H1 (cell line): ENCODE data around the gene NOL8. TPM values are rescaled to one million over a fixed set of nuclear protein-coding genes. Genes with fewer than 3 reads are reported as not detected.

ENCODE experiments used
- CTCF ChIA-PET: fragments of 300-600 bp; sonication (Branson Sonifier 250); formaldehyde crosslinking; loops from one replicate; lab custom pipeline; 2021; ENCODE audit not compliant: partially characterized antibody; lab: Charles Lee
- POLR2A ChIA-PET: fragments of 300-600 bp; sonication (Branson Sonifier 250); formaldehyde crosslinking; loops from one replicate; lab custom pipeline; 2021; ENCODE audit warnings: inconsistent platforms; ENCODE audit not compliant: partially characterized antibody; lab: Charles Lee
- DNase-seq, 2 experiments: peaks; one replicate each; pipeline versions ENCODE4 v3.0.0 to v3.0.0-alpha.2; 2010 to 2022; ENCODE audit warnings: low spot score in 2 of 2, low read depth in 1 of 2, mixed read lengths in 1 of 2
- FAIRE-seq: peaks from 2 replicates; lab custom pipeline; 2011; peaks lifted over from hg19 to GRCh38; lab: Jason Lieb, UNC
- H2AFZ ChIP-seq: 2 replicates; pipeline ENCODE4 v1.8.1; 2012; ENCODE audit warnings: low read length, inconsistent platforms
- H2AK5ac ChIP-seq: 2 replicates; pipeline ENCODE4 v1.6.1; 2013; ENCODE audit warnings: low read depth, low read length
- H2BK120ac ChIP-seq: replicated peaks from 2 replicates; pipeline ENCODE3; 2013; ENCODE audit warnings: low read depth, low read length, inconsistent platforms
- H2BK12ac ChIP-seq: 2 replicates; pipeline ENCODE4 v1.6.1; 2013; ENCODE audit warnings: low read depth, low read length
- H2BK15ac ChIP-seq: 2 replicates; pipeline ENCODE4 v1.6.1; 2013; ENCODE audit warnings: low read length
- H2BK20ac ChIP-seq: 2 replicates; pipeline ENCODE4 v1.6.1; 2013; ENCODE audit warnings: low read length
- H2BK5ac ChIP-seq: 2 replicates; pipeline ENCODE4 v1.6.1; 2013; ENCODE audit warnings: low read depth, low read length
- H3K14ac ChIP-seq: 2 replicates; pipeline ENCODE4 v1.6.1; 2013; ENCODE audit warnings: inconsistent platforms; ENCODE audit not compliant: insufficient read length
- H3K18ac ChIP-seq: 2 replicates; pipeline ENCODE4 v1.6.1; 2013; ENCODE audit warnings: low read length; ENCODE audit errors: extremely low read depth
- H3K23ac ChIP-seq: 2 replicates; pipeline ENCODE4 v1.6.1; 2013; ENCODE audit warnings: inconsistent platforms; ENCODE audit not compliant: insufficient read length
- H3K23me2 ChIP-seq: 2 replicates; pipeline ENCODE4 v1.6.1; 2013; ENCODE audit warnings: low read depth, low read length
- H3K27ac ChIP-seq: 2 replicates; pipeline ENCODE4 v1.6.1; 2011; ENCODE audit warnings: low read depth, low read length, inconsistent platforms
- H3K27me3 ChIP-seq, 4 experiments: replicated peaks in 1 of 4; 1 replicate in 1 of 4; 2 replicates in 3 of 4; pipeline versions ENCODE4 v1.6.1 to v1.8.1; 2011 to 2013; ENCODE audit warnings: low read length in 3 of 4, mild to moderate bottlenecking in 3 of 4, inconsistent platforms in 2 of 4, mixed read lengths in 2 of 4, moderate library complexity in 1 of 4; ENCODE audit not compliant: control insufficient read depth in 3 of 4, insufficient read depth in 3 of 4; ENCODE audit errors: extremely low read depth in 1 of 4
- H3K36me3 ChIP-seq, 4 experiments: 2 replicates each; pipeline versions ENCODE4 v1.6.1 to v1.8.1; 2011 to 2013; ENCODE audit warnings: mild to moderate bottlenecking in 4 of 4, low read length in 3 of 4, moderate library complexity in 2 of 4, control low read depth in 1 of 4, inconsistent platforms in 1 of 4; ENCODE audit not compliant: insufficient read depth in 4 of 4, control insufficient read depth in 2 of 4
- H3K4ac ChIP-seq: replicated peaks from 2 replicates; pipeline ENCODE3; 2013; ENCODE audit warnings: low read length, low read depth, mixed read lengths, inconsistent platforms; ENCODE audit not compliant: insufficient read length
- H3K4me1 ChIP-seq, 4 experiments: replicated peaks in 1 of 4; 1 replicate in 1 of 4; 2 replicates in 3 of 4; pipeline versions ENCODE4 v1.6.1 to v1.8.1; 2011 to 2013; ENCODE audit warnings: low read length in 3 of 4, inconsistent platforms in 2 of 4, mixed read lengths in 1 of 4; ENCODE audit not compliant: insufficient read depth in 4 of 4, control insufficient read depth in 3 of 4
- H3K4me2 ChIP-seq, 2 experiments: 2 replicates each; pipeline versions ENCODE4 v1.6.1 to v1.8.1; 2011 to 2013; ENCODE audit warnings: low read depth in 2 of 2, low read length in 2 of 2, control low read depth in 1 of 2, inconsistent platforms in 1 of 2, mild to moderate bottlenecking in 1 of 2; ENCODE audit not compliant: insufficient read depth in 1 of 2
- H3K4me3 ChIP-seq, 4 experiments: fragments of 200-600, 300-600 bp in 1 of 4; sonication (generic), shearing (Covaris generic), sonication (Bioruptor Twin) in 1 of 4; 2 replicates each; pipeline versions ENCODE4 v1.5.1 to v1.8.1; 2011 to 2016; ENCODE audit warnings: low read length in 4 of 4, low read depth in 3 of 4, control low read depth in 2 of 4, inconsistent platforms in 2 of 4, mild to moderate bottlenecking in 2 of 4, mixed read lengths in 1 of 4, moderate library complexity in 1 of 4; ENCODE audit not compliant: insufficient read depth in 2 of 4; ENCODE audit errors: extremely low read depth in 1 of 4
- H3K56ac ChIP-seq: replicated peaks from 2 replicates; pipeline ENCODE3; 2013; ENCODE audit warnings: low read depth, mild to moderate bottlenecking, mixed read lengths, low read length, inconsistent platforms; ENCODE audit not compliant: insufficient read length
- H3K79me1 ChIP-seq: 2 replicates; pipeline ENCODE4 v1.6.1; 2013; ENCODE audit warnings: low read depth, low read length, control low read depth
- H3K79me2 ChIP-seq, 2 experiments: 2 replicates each; pipeline versions ENCODE4 v1.6.1 to v1.8.1; 2012 to 2013; ENCODE audit warnings: low read length in 2 of 2, mild to moderate bottlenecking in 2 of 2, inconsistent platforms in 1 of 2; ENCODE audit not compliant: insufficient read depth in 2 of 2, control insufficient read depth in 1 of 2
- H3K9ac ChIP-seq, 4 experiments: replicated peaks in 1 of 4; 1 replicate in 1 of 4; 2 replicates in 3 of 4; pipeline versions ENCODE4 v1.6.1 to v1.8.1; 2011 to 2013; ENCODE audit warnings: low read depth in 3 of 4, low read length in 3 of 4, control low read depth in 2 of 4, mild to moderate bottlenecking in 2 of 4, moderate library complexity in 2 of 4, inconsistent platforms in 1 of 4; ENCODE audit errors: extremely low read depth in 1 of 4
- H3K9me3 ChIP-seq, 2 experiments: 2 replicates each; pipeline versions ENCODE4 v1.6.1 to v1.8.1; 2012 to 2013; ENCODE audit warnings: mild to moderate bottlenecking in 2 of 2, moderate library complexity in 2 of 2, control low read depth in 1 of 2, inconsistent platforms in 1 of 2, low read depth in 1 of 2, low read length in 1 of 2, mixed read lengths in 1 of 2; ENCODE audit not compliant: insufficient read depth in 2 of 2
- H4K20me1 ChIP-seq, 2 experiments: replicated peaks in 1 of 2; 2 replicates each; pipeline versions ENCODE3 to v1.8.1; 2011 to 2013; ENCODE audit warnings: inconsistent platforms in 2 of 2, low read length in 2 of 2, mild to moderate bottlenecking in 1 of 2; ENCODE audit not compliant: insufficient read depth in 2 of 2, control insufficient read depth in 1 of 2
- H4K5ac ChIP-seq: 2 replicates; pipeline ENCODE4 v1.6.1; 2013; ENCODE audit warnings: low read length, low read depth, mixed read lengths, inconsistent platforms; ENCODE audit not compliant: insufficient read length
- H4K8ac ChIP-seq: 2 replicates; pipeline ENCODE4 v1.8.0; 2013; ENCODE audit warnings: mild to moderate bottlenecking, moderate library complexity, low read length, inconsistent platforms; ENCODE audit not compliant: insufficient read depth; ENCODE audit errors: extremely low read depth
- H4K91ac ChIP-seq: replicated peaks from 2 replicates; pipeline ENCODE3; 2013; ENCODE audit warnings: low read length, mixed read lengths, inconsistent platforms; ENCODE audit not compliant: insufficient read length
- BACH1 ChIP-seq: IDR thresholded peaks from 2 replicates; pipeline ENCODE4 v1.6.1; 2012; ENCODE audit warnings: low read length, improper control_type of control experiment
- CBX8 ChIP-seq: fragments of 300-800, 300-1000 bp; sonication (generic); IDR thresholded peaks from 2 replicates; pipeline ENCODE4 v1.7.1; 2016; ENCODE audit warnings: low read depth, low read length, borderline replicate concordance
- CHD1 ChIP-seq: IDR thresholded peaks from 2 replicates; pipeline ENCODE4 v1.6.1; 2012; ENCODE audit warnings: low read depth, low read length, improper control_type of control experiment
- CHD2 ChIP-seq: IDR thresholded peaks from 2 replicates; pipeline ENCODE4 v1.6.1; 2012; ENCODE audit warnings: low read length, improper control_type of control experiment
- CREB1 ChIP-seq: IDR thresholded peaks from 2 replicates; pipeline ENCODE4 v1.6.1; 2012; ENCODE audit warnings: inconsistent platforms
- EP300 ChIP-seq, 2 experiments: IDR thresholded peaks; 1 replicate in 1 of 2; 2 replicates in 1 of 2; pipeline ENCODE4 v1.6.1; 2011 to 2012; ENCODE audit warnings: low read depth in 2 of 2, low read length in 2 of 2, mild to moderate bottlenecking in 2 of 2, borderline replicate concordance in 1 of 2, inconsistent platforms in 1 of 2, moderate library complexity in 1 of 2
- MAFK ChIP-seq: IDR thresholded peaks from 2 replicates; pipeline ENCODE4 v1.6.1; 2012; ENCODE audit warnings: low read depth, mild to moderate bottlenecking, improper control_type of control experiment, low read length
- PHF8 ChIP-seq: fragments of 200-600 bp; sonication (generic); conservative IDR thresholded peaks from 2 replicates; pipeline ENCODE4 v1.7.1; 2012; ENCODE audit warnings: low read depth, mild to moderate bottlenecking, inconsistent platforms, low read length, moderate library complexity
- POLR2A ChIP-seq, 2 experiments: IDR thresholded peaks; 1 replicate in 1 of 2; 2 replicates in 1 of 2; pipeline ENCODE4 v1.6.1; 2011; ENCODE audit warnings: low read depth in 2 of 2, low read length in 2 of 2, mild to moderate bottlenecking in 2 of 2; ENCODE audit errors: control extremely low read depth in 1 of 2
- SP1 ChIP-seq: IDR thresholded peaks from 2 replicates; pipeline ENCODE4 v1.6.1; 2011; ENCODE audit warnings: low read depth, low read length
- TEAD4 ChIP-seq: IDR thresholded peaks from 2 replicates; pipeline ENCODE4 v1.6.1; 2012; ENCODE audit warnings: low read depth, low read length, inconsistent platforms, mixed read lengths
- WGBS, 2 experiments: shearing (Covaris generic) in 1 of 2; methylation state at CpG; one replicate each; pipeline versions ENCODE4 v1.1.6 to v1.1.7; 2013 to 2015; ENCODE audit warnings: low lambda C conversion rate in 2 of 2, mixed read lengths in 2 of 2, inconsistent platforms in 1 of 2, low coverage in 1 of 2, missing lambda C conversion rate in 1 of 2; ENCODE audit not compliant: insufficient replicate concordance in 2 of 2, insufficient coverage in 1 of 2, insufficient read length in 1 of 2; ENCODE audit errors: extremely low coverage in 1 of 2, missing lambda C conversion rate in 1 of 2; 5-methylcytosine and 5-hydroxymethylcytosine counted together
- polyA plus RNA-seq, 7 experiments: library from polyadenylated mRNA; depleted of rRNA in 3 of 7; stranded (reverse) in 5 of 7; unstranded in 2 of 7; fragments of >200 nt in 5 of 7; fragments of 200-250 nt in 2 of 7; gene quantifications; 1 replicate in 5 of 7; 2 replicates in 1 of 7; 4 replicates in 1 of 7; pipeline versions ENCODE4 v1.2.1 to v1.2.3, GENCODE V29; 2011 to 2013; ENCODE audit warnings: missing spikeins in 2 of 7, mixed read lengths in 2 of 7
- total RNA-seq: library from RNA; stranded (reverse); fragmentation: NEBNext Ultra II Directional; extraction: Animal tissue kit (Norgen Biotek cat#: 25700); gene quantifications from 2 replicates; pipeline ENCODE4 v1.2.1, GENCODE V29; 2021
- TF ChIP-seq, protein P1 (sequence below): IDR thresholded peaks from 2 replicates; pipeline ENCODE4 v1.6.1; 2012; ENCODE audit warnings: low read length, inconsistent platforms
- TF ChIP-seq, protein P2 (sequence below): IDR thresholded peaks from 2 replicates; pipeline ENCODE4 v1.6.1; 2011; ENCODE audit warnings: low read length, improper control_type of control experiment

NOL8 gene
- total and polyA plus RNA-seq, 2 of the 8 experiments (the other 6 are each of a cell fraction or from before 2014, with no cell fraction given): 6.2 to 30.4 TPM

DNA sequence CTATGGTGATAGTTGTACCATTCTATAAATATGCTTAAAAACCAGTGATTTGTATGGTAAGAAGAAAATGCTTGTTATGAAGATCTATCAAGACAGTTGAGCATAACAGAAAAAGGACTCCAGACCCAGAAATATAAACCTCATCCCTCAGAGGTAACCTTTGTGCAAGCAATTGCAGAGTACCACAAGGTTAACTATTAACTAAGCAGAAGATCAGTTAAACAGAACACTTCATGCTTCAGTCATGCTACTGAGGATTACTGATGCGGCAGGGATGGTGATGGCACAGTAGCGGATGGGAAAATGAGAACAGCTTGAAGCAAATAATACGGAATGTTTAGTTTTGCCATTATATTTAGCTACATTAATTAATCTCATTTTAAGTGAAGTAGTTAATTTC is 77.2 kb downstream of the NOL8 start:
- Histone ChIP-seq H3K36me3 (peaks cover 47 to 99% (median 87%) of the 10 kb centered on the region in 4 experiments), H4K20me1 (peaks cover 2 to 17% of the 10 kb centered on the region in 2 experiments), H2BK15ac (no peak overlapping the region), H2AFZ (no peak overlapping the region), H4K91ac (no peak overlapping the region), H2BK12ac (no peak overlapping the region), H2BK20ac (no peak overlapping the region), H3K23ac (no peak overlapping the region), H3K14ac (no peak overlapping the region), H2BK120ac (no peak overlapping the region), H3K23me2 (no peaks in the 10 kb centered on the region), H3K18ac (no peak overlapping the region), H4K5ac (no peak overlapping the region), H3K4me3 (no peak overlapping the region), H3K27me3 (no peaks in the 10 kb centered on the region), H3K79me1 (no peaks in the 10 kb centered on the region), H3K56ac (no peak overlapping the region), H3K4ac (no peak overlapping the region), H3K27ac (no peak overlapping the region), H2AK5ac (no peak overlapping the region), H4K8ac (no peak overlapping the region), H2BK5ac (no peak overlapping the region), H3K4me2 (no peak overlapping the region), H3K4me1 (no peaks in the 10 kb centered on the region), H3K79me2 (no peaks in the 10 kb centered on the region), H3K9ac (no peak overlapping the region), H3K9me3 (no peaks in the 10 kb centered on the region)
- no peak for FAIRE-seq
- CTCF ChIA-PET: no interaction called here
- POLR2A ChIA-PET: interaction anchor here (1.6 to 4.3 kb wide), 3 partner anchors 10 to 18 kb away, joined by 5 to 16 read pairs (median 5); no protein-coding TSS in a partner anchor
- no peak for DNase-seq
- 88% methylated on average over 3 of the region's 3 CpGs; no CpG with 5 or more reads in 1 of the 2 experiments for WGBS, 2 experiments
- no peak for TF ChIP-seq BACH1
- TF ChIP-seq CHD2: no peak
- TF ChIP-seq CREB1: no peak
- TF ChIP-seq, protein P1, sequence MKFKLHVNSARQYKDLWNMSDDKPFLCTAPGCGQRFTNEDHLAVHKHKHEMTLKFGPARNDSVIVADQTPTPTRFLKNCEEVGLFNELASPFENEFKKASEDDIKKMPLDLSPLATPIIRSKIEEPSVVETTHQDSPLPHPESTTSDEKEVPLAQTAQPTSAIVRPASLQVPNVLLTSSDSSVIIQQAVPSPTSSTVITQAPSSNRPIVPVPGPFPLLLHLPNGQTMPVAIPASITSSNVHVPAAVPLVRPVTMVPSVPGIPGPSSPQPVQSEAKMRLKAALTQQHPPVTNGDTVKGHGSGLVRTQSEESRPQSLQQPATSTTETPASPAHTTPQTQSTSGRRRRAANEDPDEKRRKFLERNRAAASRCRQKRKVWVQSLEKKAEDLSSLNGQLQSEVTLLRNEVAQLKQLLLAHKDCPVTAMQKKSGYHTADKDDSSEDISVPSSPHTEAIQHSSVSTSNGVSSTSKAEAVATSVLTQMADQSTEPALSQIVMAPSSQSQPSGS: no peak
- TF ChIP-seq MAFK: no peak
- TF ChIP-seq, protein P2, sequence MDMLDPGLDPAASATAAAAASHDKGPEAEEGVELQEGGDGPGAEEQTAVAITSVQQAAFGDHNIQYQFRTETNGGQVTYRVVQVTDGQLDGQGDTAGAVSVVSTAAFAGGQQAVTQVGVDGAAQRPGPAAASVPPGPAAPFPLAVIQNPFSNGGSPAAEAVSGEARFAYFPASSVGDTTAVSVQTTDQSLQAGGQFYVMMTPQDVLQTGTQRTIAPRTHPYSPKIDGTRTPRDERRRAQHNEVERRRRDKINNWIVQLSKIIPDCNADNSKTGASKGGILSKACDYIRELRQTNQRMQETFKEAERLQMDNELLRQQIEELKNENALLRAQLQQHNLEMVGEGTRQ: no peak
- TF ChIP-seq CBX8: no peak
- no peak for TF ChIP-seq CHD1
- no peak for TF ChIP-seq PHF8
- TF ChIP-seq POLR2A (IDR thresholded peaks at IDR 0.05; ENCODE audit: control extremely low read depth in 1 of 2, low read depth in 2 of 2, low read length in 2 of 2): no peak
- TF ChIP-seq EP300 (IDR thresholded peaks at IDR 0.05; ENCODE audit: borderline replicate concordance in 1 of 2, low read depth in 2 of 2, low read length in 2 of 2): no peak
- no peak for TF ChIP-seq SP1
- no peak for TF ChIP-seq TEAD4
